Measurements from ENCODE around the gene ZNF611.

GRCh38 chr19:52664461-52664860 lies 70.4 kb downstream of the ZNF611 start:
- no peak for TF ChIP-seq CTCF (IDR thresholded peaks at IDR 0.05; ENCODE audit: low read depth, low read length, missing input control)
- no peak for TF ChIP-seq FOXA1 (IDR thresholded peaks at IDR 0.05)
- no peak for TF ChIP-seq MAX (IDR thresholded peaks at IDR 0.05)
- TF ChIP-seq RAD21 (IDR thresholded peaks at IDR 0.05), result no peak
- TF ChIP-seq ATF3 (IDR thresholded peaks at IDR 0.05), result no peak
- no peak for TF ChIP-seq EGR1 (IDR thresholded peaks at IDR 0.05; ENCODE audit: low read depth in 2 of 2)
- TF ChIP-seq YY1 (IDR thresholded peaks at IDR 0.05), result no peak
- no peak for TF ChIP-seq SP1 (IDR thresholded peaks at IDR 0.05)
- TF ChIP-seq GABPA (IDR thresholded peaks at IDR 0.05 in 1 of 2, conservative IDR thresholded peaks at IDR 0.05 in 1 of 2), result no peak
- no peak for TF ChIP-seq JUND (IDR thresholded peaks at IDR 0.05)
- TF ChIP-seq REST (IDR thresholded peaks at IDR 0.05), result no peak
- TF ChIP-seq TAF1 (conservative IDR thresholded peaks at IDR 0.05), result no peak
